Vagina (tissue), 2 donors: ENCODE measurements around the gene TEKT3. TPM values are rescaled to one million over a fixed set of nuclear protein-coding genes. Genes with fewer than 3 reads are reported as not detected.
A peak's percentile ranks its signal among the peaks of the same experiment; 100 is the strongest.

Experiments
- DNase-seq, 2 donors: peaks; one replicate each; pipeline ENCODE4 v3.0.0-alpha.2; 2017; ENCODE audit errors: extremely low spot score in 2 of 2
- H3K27ac ChIP-seq: fragments of 200-600 bp; sonication (generic); one replicate; pipeline ENCODE4 v1.5.1; 2019
- H3K27me3 ChIP-seq: fragments of 200-600 bp; sonication (generic); one replicate; pipeline ENCODE4 v1.5.1; 2019
- H3K36me3 ChIP-seq, 2 donors: fragments of 200-600 bp; sonication (generic); one replicate each; pipeline ENCODE4 v1.5.1; 2017 to 2019
- H3K4me1 ChIP-seq: fragments of 200-600 bp; sonication (generic); one replicate; pipeline ENCODE4 v1.5.1; 2019
- H3K4me3 ChIP-seq, 2 donors: fragments of 200-600 bp; sonication (generic); 1 replicate in 1 of 2; 2 replicates in 1 of 2; pipeline ENCODE4 v1.5.1; 2016 to 2019
- H3K9me3 ChIP-seq: fragments of 200-600 bp; sonication (generic); one replicate; pipeline ENCODE4 v1.5.1; 2019
- POLR2A ChIP-seq, 2 donors: fragments of 450-650 bp; IDR thresholded peaks; one replicate each; pipeline ENCODE4 v1.6.1; 2017; ENCODE audit warnings: antibody characterized with exemption in 2 of 2, mild to moderate bottlenecking in 2 of 2, moderate library complexity in 2 of 2
- POLR2AphosphoS5 ChIP-seq, 2 donors: sonication (generic); formaldehyde crosslinking; IDR thresholded peaks; one replicate each; pipeline ENCODE4 v1.9.0; 2017; ENCODE audit warnings: antibody characterized with exemption in 2 of 2, mild to moderate bottlenecking in 2 of 2, low read depth in 1 of 2; ENCODE audit not compliant: insufficient read depth in 1 of 2
- intact Hi-C: fragments of 100-400 bp; cut with DNase I; formaldehyde crosslinking; loops from one replicate; pipeline ENCODE4 v1.15.1; 2023
- total RNA-seq: library from RNA; depleted of rRNA; stranded (reverse); fragments of >200 nt; gene quantifications from one replicate; pipeline ENCODE4 v1.2.3, GENCODE V29; 2016
- TF ChIP-seq, protein P1 (sequence below), 3 experiments: fragments of 450-650 bp in 2 of 3; fragments of 200-600 bp in 1 of 3; sonication (generic) in 1 of 3; IDR thresholded peaks; one replicate each; pipeline ENCODE4 v1.5.1; 2017 to 2019; ENCODE audit warnings: antibody characterized with exemption in 3 of 3, mild to moderate bottlenecking in 2 of 3, moderate library complexity in 2 of 3

The TEKT3 gene
- total RNA-seq, 1 donor from 2014 or later: not detected

GRCh38 chr17:15263680-15264079 lies 77.7 kb downstream of the TEKT3 start:
- H3K4me3 ChIP-seq: peak overlapping the region; percentile 58 to 84
- peaks cover 20% of the 10 kb centered on the region for H3K4me1 ChIP-seq
- H3K27me3 ChIP-seq: no peaks in the 10 kb centered on the region
- peaks cover 0 to 8% of the 10 kb centered on the region in 2 donors for H3K36me3 ChIP-seq
- intact Hi-C loops: loop anchor here (5.0 to 10.0 kb wide), 2 partner anchors 141 to 194 kb away; no protein-coding TSS in a partner anchor
- no peaks in the 10 kb centered on the region for H3K9me3 ChIP-seq
- TF ChIP-seq POLR2A (IDR thresholded peaks at IDR 0.05): no peak
- TF ChIP-seq, protein P1, sequence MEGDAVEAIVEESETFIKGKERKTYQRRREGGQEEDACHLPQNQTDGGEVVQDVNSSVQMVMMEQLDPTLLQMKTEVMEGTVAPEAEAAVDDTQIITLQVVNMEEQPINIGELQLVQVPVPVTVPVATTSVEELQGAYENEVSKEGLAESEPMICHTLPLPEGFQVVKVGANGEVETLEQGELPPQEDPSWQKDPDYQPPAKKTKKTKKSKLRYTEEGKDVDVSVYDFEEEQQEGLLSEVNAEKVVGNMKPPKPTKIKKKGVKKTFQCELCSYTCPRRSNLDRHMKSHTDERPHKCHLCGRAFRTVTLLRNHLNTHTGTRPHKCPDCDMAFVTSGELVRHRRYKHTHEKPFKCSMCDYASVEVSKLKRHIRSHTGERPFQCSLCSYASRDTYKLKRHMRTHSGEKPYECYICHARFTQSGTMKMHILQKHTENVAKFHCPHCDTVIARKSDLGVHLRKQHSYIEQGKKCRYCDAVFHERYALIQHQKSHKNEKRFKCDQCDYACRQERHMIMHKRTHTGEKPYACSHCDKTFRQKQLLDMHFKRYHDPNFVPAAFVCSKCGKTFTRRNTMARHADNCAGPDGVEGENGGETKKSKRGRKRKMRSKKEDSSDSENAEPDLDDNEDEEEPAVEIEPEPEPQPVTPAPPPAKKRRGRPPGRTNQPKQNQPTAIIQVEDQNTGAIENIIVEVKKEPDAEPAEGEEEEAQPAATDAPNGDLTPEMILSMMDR (IDR thresholded peaks at IDR 0.05): no peak
- TF ChIP-seq POLR2AphosphoS5 (IDR thresholded peaks at IDR 0.05; ENCODE audit: insufficient read depth in 1 of 2, low read depth in 1 of 2): no peak
- H3K27ac ChIP-seq: peak overlapping the region; percentile 90
- DNase-seq: no peak

DNA sequence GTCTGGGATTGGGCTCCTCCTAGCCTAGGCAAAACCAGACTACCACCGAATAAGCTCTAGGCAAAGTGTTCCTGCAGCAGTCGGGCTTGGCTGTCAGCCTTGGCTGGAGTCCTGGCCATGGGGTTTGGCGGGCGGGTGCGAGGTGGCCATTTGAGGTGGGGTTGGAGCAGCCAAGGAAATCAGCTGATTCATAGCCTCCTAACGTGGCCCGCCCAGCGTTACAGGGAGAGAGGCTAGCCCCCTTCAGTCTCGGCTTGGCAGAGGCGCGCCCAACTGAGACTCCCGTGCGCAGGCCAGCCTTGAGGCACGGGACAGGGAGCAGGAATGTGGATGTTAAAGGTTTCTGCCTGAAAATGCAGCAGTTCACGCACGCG lies 78.2 kb downstream of the TEKT3 start:
- no peaks in the 10 kb centered on the region for H3K9me3 ChIP-seq
- intact Hi-C loops: loop anchor here (5.0 to 10.0 kb wide), 2 partner anchors 142 to 194 kb away; no protein-coding TSS in a partner anchor
- peaks cover 23% of the 10 kb centered on the region for H3K4me1 ChIP-seq
- TF ChIP-seq, protein P1 (IDR thresholded peaks at IDR 0.05): no peak
- TF ChIP-seq POLR2AphosphoS5 (IDR thresholded peaks at IDR 0.05; ENCODE audit: insufficient read depth in 1 of 2, low read depth in 1 of 2) (peak; percentile 27 to 71), POLR2A (IDR thresholded peaks at IDR 0.05) (peak in 1 of 2 donors; percentile 45)
- peak overlapping the region; percentile 90 for H3K27ac ChIP-seq
- no peaks in the 10 kb centered on the region for H3K27me3 ChIP-seq
- peaks cover 0 to 13% of the 10 kb centered on the region in 2 donors for H3K36me3 ChIP-seq
- peak overlapping the region; percentile 58 to 84 for H3K4me3 ChIP-seq
- peak in 1 of 2 donors; percentile 96 for DNase-seq

DNA sequence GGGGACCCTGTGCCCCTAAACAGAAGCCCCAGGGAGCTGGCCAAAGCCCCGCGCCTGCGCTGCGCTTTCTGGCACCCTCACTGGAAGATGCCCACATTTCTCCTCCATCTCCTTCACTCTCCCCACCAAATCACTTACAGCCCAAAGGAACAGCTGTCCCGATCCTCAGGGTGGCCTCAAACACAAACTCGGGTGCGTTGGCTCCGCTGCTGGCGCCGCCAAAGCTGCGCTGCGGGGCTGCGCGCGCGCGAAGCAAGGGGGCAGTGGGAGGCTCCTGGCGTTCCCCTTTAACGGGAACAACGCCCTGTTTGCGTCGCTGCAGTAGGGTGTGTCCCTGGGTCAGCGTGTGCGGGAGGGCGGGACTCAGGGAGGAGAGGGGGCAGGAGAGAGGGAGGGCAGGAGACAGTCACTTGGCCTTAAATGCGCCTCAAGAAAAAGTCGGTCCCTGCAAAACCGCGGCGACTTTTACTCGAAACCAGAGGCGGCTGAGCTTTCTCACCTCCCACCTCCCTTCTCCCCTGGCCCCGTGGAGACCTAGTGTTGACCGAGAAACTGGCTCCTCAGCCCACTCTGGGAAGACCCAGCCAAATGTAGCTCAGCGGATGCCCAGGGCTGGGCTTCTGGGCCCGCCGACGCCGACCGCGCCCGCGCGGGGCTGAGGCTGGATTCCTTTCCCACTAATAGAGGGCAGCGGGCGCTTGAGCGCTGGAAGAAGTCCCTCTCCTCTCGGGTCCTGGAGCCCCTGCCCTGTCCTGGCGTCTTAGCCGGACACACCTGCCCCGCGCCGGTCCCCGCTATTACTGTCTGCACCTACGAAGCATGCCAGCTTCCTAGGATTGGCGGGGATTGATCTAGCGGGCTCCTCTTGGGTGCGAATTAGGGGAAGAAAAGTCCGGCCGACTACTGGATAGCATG lies 78.8 kb downstream of the TEKT3 start:
- intact Hi-C loops: loop anchor here (5.0 to 10.0 kb wide), 2 partner anchors 142 to 195 kb away; no protein-coding TSS in a partner anchor
- Histone ChIP-seq H3K9me3 (no peaks in the 10 kb centered on the region), H3K4me1 (peaks cover 30% of the 10 kb centered on the region), H3K36me3 (peaks cover 0 to 19% of the 10 kb centered on the region in 2 donors), H3K4me3 (peak overlapping the region; percentile 58 to 84), H3K27ac (peak overlapping the region; percentile 90), H3K27me3 (no peaks in the 10 kb centered on the region)
- DNase-seq: peak in 1 of 2 donors; percentile 95
- TF ChIP-seq POLR2AphosphoS5 (IDR thresholded peaks at IDR 0.05; ENCODE audit: insufficient read depth in 1 of 2, low read depth in 1 of 2) (peak; percentile 76 to 98), POLR2A (IDR thresholded peaks at IDR 0.05) (peak in 1 of 2 donors; percentile 93)
- TF ChIP-seq, protein P1 (IDR thresholded peaks at IDR 0.05): peak in 2 of 3 experiments; percentile 17 to 30

- Histone ChIP-seq H3K9me3 (no peaks in the 10 kb centered on the region), H3K4me1 (peaks cover 37% of the 10 kb centered on the region), H3K27me3 (no peaks in the 10 kb centered on the region), H3K36me3 (peaks cover 0 to 23% of the 10 kb centered on the region in 2 donors), H3K27ac (peak overlapping the region; percentile 90), H3K4me3 (peak overlapping the region; percentile 58 to 84)
- no peak for TF ChIP-seq POLR2AphosphoS5 (IDR thresholded peaks at IDR 0.05; ENCODE audit: insufficient read depth in 1 of 2, low read depth in 1 of 2)
- TF ChIP-seq, protein P1 (IDR thresholded peaks at IDR 0.05): no peak
- no peak for TF ChIP-seq POLR2A (IDR thresholded peaks at IDR 0.05)
- peak in 1 of 2 donors; percentile 87 for DNase-seq
- intact Hi-C loops: loop anchor here (1.0 to 10.0 kb wide), 3 partner anchors 143 to 240 kb away; no protein-coding TSS in a partner anchor
These were observed 79.6 kb downstream of the TEKT3 start for GRCh38 chr17:15261802-15262290.
